ENCODE results near the gene BEND7. TPM values are rescaled to one million over a fixed set of nuclear protein-coding genes. Genes with fewer than 3 reads are reported as not detected.
"Not testable (repeated sequence)": the region's sequence is repeated elsewhere in the genome, so short reads cannot be mapped to it uniquely, and the experiment has no call there.

The BEND7 gene
- total RNA-seq, 4 donors from 2014 or later, result 4.7 to 13.4 (median 6.5) TPM

GRCh38 chr10:13416760-13417159 lies 112.1 kb downstream of the BEND7 start:
- Histone ChIP-seq H3K36me3 (no peaks in the 10 kb centered on the region), H3K4me3 (no peak overlapping the region), H3K27ac (no peak overlapping the region), H3K9me3 (no peaks in the 10 kb centered on the region), H3K27me3 (peaks cover 3% of the 10 kb centered on the region), H3K4me1 (no peaks in the 10 kb centered on the region)
- TF ChIP-seq POLR2AphosphoS5 (IDR thresholded peaks at IDR 0.05) (no peak), POLR2A (IDR thresholded peaks at IDR 0.05) (no peak), EP300 (IDR thresholded peaks at IDR 0.05) (no peak)
- TF ChIP-seq, protein P1, sequence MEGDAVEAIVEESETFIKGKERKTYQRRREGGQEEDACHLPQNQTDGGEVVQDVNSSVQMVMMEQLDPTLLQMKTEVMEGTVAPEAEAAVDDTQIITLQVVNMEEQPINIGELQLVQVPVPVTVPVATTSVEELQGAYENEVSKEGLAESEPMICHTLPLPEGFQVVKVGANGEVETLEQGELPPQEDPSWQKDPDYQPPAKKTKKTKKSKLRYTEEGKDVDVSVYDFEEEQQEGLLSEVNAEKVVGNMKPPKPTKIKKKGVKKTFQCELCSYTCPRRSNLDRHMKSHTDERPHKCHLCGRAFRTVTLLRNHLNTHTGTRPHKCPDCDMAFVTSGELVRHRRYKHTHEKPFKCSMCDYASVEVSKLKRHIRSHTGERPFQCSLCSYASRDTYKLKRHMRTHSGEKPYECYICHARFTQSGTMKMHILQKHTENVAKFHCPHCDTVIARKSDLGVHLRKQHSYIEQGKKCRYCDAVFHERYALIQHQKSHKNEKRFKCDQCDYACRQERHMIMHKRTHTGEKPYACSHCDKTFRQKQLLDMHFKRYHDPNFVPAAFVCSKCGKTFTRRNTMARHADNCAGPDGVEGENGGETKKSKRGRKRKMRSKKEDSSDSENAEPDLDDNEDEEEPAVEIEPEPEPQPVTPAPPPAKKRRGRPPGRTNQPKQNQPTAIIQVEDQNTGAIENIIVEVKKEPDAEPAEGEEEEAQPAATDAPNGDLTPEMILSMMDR (IDR thresholded peaks at IDR 0.05), result no peak
- WGBS, result 76% methylated on average over 2 of the region's 2 CpGs
- DNase-seq (ENCODE audit: low spot score in 2 of 2), result no peak

GRCh38 chr10:13414855-13415254 lies 114.0 kb downstream of the BEND7 start:
- Histone ChIP-seq H3K4me3 (no peak overlapping the region), H3K9me3 (no peaks in the 10 kb centered on the region), H3K27ac (no peak overlapping the region), H3K4me1 (no peaks in the 10 kb centered on the region), H3K36me3 (no peaks in the 10 kb centered on the region), H3K27me3 (peaks cover 3% of the 10 kb centered on the region)
- DNase-seq (ENCODE audit: low spot score in 2 of 2), result no peak
- TF ChIP-seq EP300 (IDR thresholded peaks at IDR 0.05), result no peak
- TF ChIP-seq POLR2AphosphoS5 (IDR thresholded peaks at IDR 0.05), result no peak
- no peak for TF ChIP-seq POLR2A (IDR thresholded peaks at IDR 0.05)
- WGBS, result 66% methylated on average over 2 of the region's 2 CpGs

GRCh38 chr10:13414137-13414536 lies 114.7 kb downstream of the BEND7 start:
- no peak for DNase-seq (ENCODE audit: low spot score in 2 of 2)
- H3K27ac ChIP-seq, result no peak overlapping the region
- H3K27me3 ChIP-seq, result peaks cover 5% of the 10 kb centered on the region
- H3K4me3 ChIP-seq, result no peak overlapping the region
- 87% methylated on average over 1 of the region's 1 CpG for WGBS
- no peaks in the 10 kb centered on the region for H3K36me3 ChIP-seq
- no peaks in the 10 kb centered on the region for H3K4me1 ChIP-seq
- no peaks in the 10 kb centered on the region for H3K9me3 ChIP-seq
- TF ChIP-seq, protein P1 (IDR thresholded peaks at IDR 0.05), result no peak
- TF ChIP-seq POLR2A (IDR thresholded peaks at IDR 0.05) (no peak), POLR2AphosphoS5 (IDR thresholded peaks at IDR 0.05) (no peak), EP300 (IDR thresholded peaks at IDR 0.05) (no peak)

GRCh38 chr10:13412894-13413293 lies 115.9 kb downstream of the BEND7 start:
- no peak for DNase-seq (ENCODE audit: low spot score in 2 of 2)
- Histone ChIP-seq H3K27ac (no peak overlapping the region), H3K36me3 (no peaks in the 10 kb centered on the region), H3K4me1 (no peaks in the 10 kb centered on the region), H3K4me3 (no peak overlapping the region), H3K27me3 (peaks cover 7% of the 10 kb centered on the region), H3K9me3 (no peaks in the 10 kb centered on the region)
- WGBS, result 96% methylated on average over 3 of the region's 3 CpGs
- no peak for TF ChIP-seq EP300 (IDR thresholded peaks at IDR 0.05)
- no peak for TF ChIP-seq POLR2A (IDR thresholded peaks at IDR 0.05)
- TF ChIP-seq POLR2AphosphoS5 (IDR thresholded peaks at IDR 0.05), result no peak
- TF ChIP-seq, protein P1 (IDR thresholded peaks at IDR 0.05), result no peak

DNA sequence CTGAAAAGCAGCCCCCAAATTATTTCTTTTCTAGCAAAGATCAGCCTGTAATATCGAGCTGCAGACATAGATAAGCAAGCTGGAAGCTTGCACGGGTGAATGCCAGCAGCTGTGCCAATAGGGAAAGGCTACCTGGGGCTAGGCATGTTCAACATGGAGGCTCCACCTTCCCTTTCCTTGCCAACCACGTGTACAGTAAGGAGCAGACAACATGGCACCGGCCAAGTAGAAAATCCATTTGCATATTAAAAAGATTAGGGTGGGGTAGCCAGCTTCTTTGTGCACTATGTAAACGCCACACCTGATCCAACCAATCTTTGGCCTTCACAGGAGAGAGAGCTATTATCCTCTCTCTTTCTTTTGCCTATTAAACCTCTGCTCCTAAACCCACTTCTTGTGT lies 124.0 kb downstream of the BEND7 start:
- Histone ChIP-seq H3K9me3 (no peaks in the 10 kb centered on the region), H3K27me3 (peaks cover 4% of the 10 kb centered on the region), H3K36me3 (no peaks in the 10 kb centered on the region), H3K27ac (no peak overlapping the region), H3K4me1 (peaks cover 7% of the 10 kb centered on the region), H3K4me3 (no peak overlapping the region)
- WGBS, result 31% methylated on average over 5 of the region's 5 CpGs
- TF ChIP-seq EP300 (IDR thresholded peaks at IDR 0.05) (no peak), POLR2A (IDR thresholded peaks at IDR 0.05) (no peak), POLR2AphosphoS5 (IDR thresholded peaks at IDR 0.05) (no peak)
- TF ChIP-seq, protein P1 (IDR thresholded peaks at IDR 0.05), result no peak
- DNase-seq (ENCODE audit: low spot score in 2 of 2), result no peak

DNA sequence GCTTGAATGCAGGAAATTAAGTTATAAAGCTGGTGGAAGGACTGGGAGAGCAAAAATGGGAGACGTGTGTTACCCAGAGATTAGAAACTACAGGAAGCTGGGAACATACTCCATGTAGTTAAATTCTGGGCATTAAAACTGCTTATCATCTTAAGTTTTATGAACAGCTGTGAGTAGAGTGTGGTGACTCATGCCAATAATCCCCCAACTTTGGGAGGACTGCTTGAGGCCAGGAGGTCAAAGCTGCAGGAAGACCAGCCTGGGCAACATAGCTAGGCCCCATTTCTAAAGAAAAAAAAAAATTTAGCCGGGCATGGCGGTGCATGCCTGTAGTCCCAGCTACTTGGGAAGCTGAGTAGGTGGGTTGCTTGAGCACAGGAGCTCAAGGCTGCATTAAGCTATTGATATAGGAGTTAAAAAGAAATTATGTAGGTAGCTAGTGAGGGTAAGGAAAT lies 124.5 kb downstream of the BEND7 start:
- 57% methylated on average over 3 of the region's 3 CpGs for WGBS
- no peak overlapping the region for H3K27ac ChIP-seq
- TF ChIP-seq POLR2AphosphoS5 (IDR thresholded peaks at IDR 0.05), result no peak
- no peak for TF ChIP-seq EP300 (IDR thresholded peaks at IDR 0.05)
- TF ChIP-seq POLR2A (IDR thresholded peaks at IDR 0.05), result no peak
- TF ChIP-seq, protein P1 (IDR thresholded peaks at IDR 0.05), result no peak
- H3K4me1 ChIP-seq, result peaks cover 7% of the 10 kb centered on the region
- no peaks in the 10 kb centered on the region for H3K9me3 ChIP-seq
- peaks cover 4% of the 10 kb centered on the region for H3K27me3 ChIP-seq
- DNase-seq (ENCODE audit: low spot score in 2 of 2), result no peak
- H3K4me3 ChIP-seq, result no peak overlapping the region
- no peaks in the 10 kb centered on the region for H3K36me3 ChIP-seq

DNA sequence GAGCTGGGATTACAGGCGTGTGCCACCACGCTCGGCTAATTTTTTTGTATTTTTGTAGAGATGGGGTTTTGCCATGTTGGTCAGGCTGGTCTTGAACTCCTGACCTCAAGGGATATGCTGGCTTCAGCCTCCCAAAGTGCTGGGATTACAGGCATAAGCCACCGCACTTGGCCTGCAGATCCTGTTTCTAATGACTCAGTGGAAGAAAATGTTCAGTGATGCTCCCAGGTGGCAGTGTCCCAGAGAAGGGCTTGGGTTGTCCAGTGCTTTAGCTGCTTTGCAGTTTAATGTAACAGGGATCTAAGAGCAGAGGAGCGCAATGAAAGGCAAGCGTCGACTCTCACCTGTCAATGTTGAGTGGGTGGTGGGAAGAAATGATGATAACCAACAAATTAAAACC lies 125.4 kb downstream of the BEND7 start:
- not testable (repeated sequence) for H3K27ac ChIP-seq; H3K36me3 ChIP-seq; H3K9me3 ChIP-seq; H3K4me3 ChIP-seq; H3K27me3 ChIP-seq; H3K4me1 ChIP-seq; DNase-seq (ENCODE audit: low spot score in 2 of 2)
- WGBS, result 82% methylated on average over 7 of the region's 7 CpGs
